Measurements from ENCODE around the gene ZNF230. TPM values are rescaled to one million over a fixed set of nuclear protein-coding genes. Genes with fewer than 3 reads are reported as not detected.

Gene ZNF230
- total and polyA plus RNA-seq, 9 of the 15 experiments (the other 6 are each of a cell fraction or from before 2014, with no cell fraction given) = 1.3 to 4.0 (median 2.2) TPM

- DNase-seq (ENCODE audit: extremely low read depth in 1 of 4, low spot score in 3 of 4) (no peak), ATAC-seq (no peak), FAIRE-seq (no peak)
- no peak overlapping the region for H3K27ac ChIP-seq (ENCODE audit: extremely low read depth, low read depth, low read length)
- no TSS peak for BruUV-seq (replicated peaks)
- 3% methylated on average over 3 of the region's 3 CpGs for WGBS (ENCODE audit: insufficient coverage, low coverage, missing lambda C conversion rate)
- H4K20me1 ChIP-seq (replicated peaks; ENCODE audit: control insufficient read depth, insufficient read depth, low read length) = no peaks in the 10 kb centered on the region
- no peaks in the 10 kb centered on the region for H3K9me1 ChIP-seq (ENCODE audit: control insufficient read depth, insufficient read depth, low read length)
- ChIA-PET CTCF (ENCODE audit: low intra/inter-chr PET ratio) (no interaction called here), POLR2A (interaction anchor here (0.8 kb wide), 1 partner anchor 67 kb away, joined by 3 read pairs; the partner anchor contains the start of gene ZNF222)
- H3K4me1 ChIP-seq (replicated peaks in 1 of 2; ENCODE audit: control insufficient read depth in 2 of 2, insufficient read depth in 2 of 2, low read length in 2 of 2) = no peaks in the 10 kb centered on the region
- TF ChIP-seq, protein P1, sequence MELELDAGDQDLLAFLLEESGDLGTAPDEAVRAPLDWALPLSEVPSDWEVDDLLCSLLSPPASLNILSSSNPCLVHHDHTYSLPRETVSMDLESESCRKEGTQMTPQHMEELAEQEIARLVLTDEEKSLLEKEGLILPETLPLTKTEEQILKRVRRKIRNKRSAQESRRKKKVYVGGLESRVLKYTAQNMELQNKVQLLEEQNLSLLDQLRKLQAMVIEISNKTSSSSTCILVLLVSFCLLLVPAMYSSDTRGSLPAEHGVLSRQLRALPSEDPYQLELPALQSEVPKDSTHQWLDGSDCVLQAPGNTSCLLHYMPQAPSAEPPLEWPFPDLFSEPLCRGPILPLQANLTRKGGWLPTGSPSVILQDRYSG (tag; conservative IDR thresholded peaks at IDR 0.05; ENCODE audit: low read depth) = no peak
- no peak for TF ChIP-seq ARID1B (IDR thresholded peaks at IDR 0.05)
- no peak for TF ChIP-seq CEBPG (CRISPR knock-in tag; IDR thresholded peaks at IDR 0.05)
- peak; percentile 11 to 46; a peak in 1 of 4 replicates for TF ChIP-seq CEBPG (tag; conservative IDR thresholded peaks at IDR 0.05 in 1 of 2, IDR thresholded peaks at IDR 0.05 in 1 of 2)
- no peak for TF ChIP-seq NCOA1 (IDR thresholded peaks at IDR 0.05; ENCODE audit: low read depth)
- TF ChIP-seq CEBPB (tag; IDR thresholded peaks at IDR 0.05) = peak; percentile 61
- no peak for TF ChIP-seq BRCA1 (IDR thresholded peaks at IDR 0.05)
- no peak for TF ChIP-seq BRCA1 (CRISPR knock-in tag; IDR thresholded peaks at IDR 0.05)
- TF ChIP-seq, protein P2, sequence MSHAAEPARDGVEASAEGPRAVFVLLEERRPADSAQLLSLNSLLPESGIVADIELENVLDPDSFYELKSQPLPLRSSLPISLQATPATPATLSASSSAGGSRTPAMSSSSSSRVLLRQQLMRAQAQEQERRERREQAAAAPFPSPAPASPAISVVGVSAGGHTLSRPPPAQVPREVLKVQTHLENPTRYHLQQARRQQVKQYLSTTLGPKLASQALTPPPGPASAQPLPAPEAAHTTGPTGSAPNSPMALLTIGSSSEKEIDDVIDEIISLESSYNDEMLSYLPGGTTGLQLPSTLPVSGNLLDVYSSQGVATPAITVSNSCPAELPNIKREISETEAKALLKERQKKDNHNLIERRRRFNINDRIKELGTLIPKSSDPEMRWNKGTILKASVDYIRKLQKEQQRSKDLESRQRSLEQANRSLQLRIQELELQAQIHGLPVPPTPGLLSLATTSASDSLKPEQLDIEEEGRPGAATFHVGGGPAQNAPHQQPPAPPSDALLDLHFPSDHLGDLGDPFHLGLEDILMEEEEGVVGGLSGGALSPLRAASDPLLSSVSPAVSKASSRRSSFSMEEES (CRISPR knock-in tag; IDR thresholded peaks at IDR 0.05) = 0 out of 2 replicates have a peak, but pooled peaks have one; percentile 2
- no peak for TF ChIP-seq NFRKB (IDR thresholded peaks at IDR 0.05; ENCODE audit: low read depth)
- no peak for TF ChIP-seq ZNF384 (IDR thresholded peaks at IDR 0.05; ENCODE audit: low read depth, low read length)
- no peak for TF ChIP-seq NUFIP1 (IDR thresholded peaks at IDR 0.05; ENCODE audit: partially characterized antibody)
- no peak for TF ChIP-seq ZNF444 (CRISPR knock-in tag; IDR thresholded peaks at IDR 0.05)
- in situ Hi-C loops (cut with MboI) = no loop called here
- no peak overlapping the region for H3K4me2 ChIP-seq (ENCODE audit: insufficient read depth, low read length)
- no peaks in the 10 kb centered on the region for H3K36me3 ChIP-seq (ENCODE audit: control insufficient read depth, insufficient read depth, low read length)
- no peak overlapping the region for H3K9ac ChIP-seq (ENCODE audit: insufficient read depth in 1 of 2, low read depth in 2 of 2, low read length in 2 of 2)
- no peak overlapping the region for H2AFZ ChIP-seq (ENCODE audit: low read depth, low read length)
- no peak overlapping the region for H3K4me3 ChIP-seq
- intact Hi-C loops (cut with micrococcal nuclease) = no loop called here
- H3K27me3 ChIP-seq (ENCODE audit: control insufficient read depth in 2 of 2, insufficient read depth in 2 of 2, low read length in 2 of 2) = no peaks in the 10 kb centered on the region
- H3K9me3 ChIP-seq (replicated peaks; ENCODE audit: control insufficient read depth, insufficient read depth, low read depth, low read length) = 0 out of 2 replicates have a peak, but pooled peaks cover 2% of the 10 kb centered on the region
- no peaks in the 10 kb centered on the region for H3K79me2 ChIP-seq (ENCODE audit: control insufficient read depth, insufficient read depth, low read length)
These were observed 44.9 kb upstream of the ZNF230 start for GRCh38 chr19:43957891-43958290.

All from K562 (cell line).